Heart right ventricle (tissue), 16 donors: ENCODE measurements around the gene G6PD. TPM values are rescaled to one million over a fixed set of nuclear protein-coding genes. Genes with fewer than 3 reads are reported as not detected.
A peak's percentile ranks its signal among the peaks of the same experiment; 100 is the strongest.

Experiments used
- ATAC-seq, 8 donors: fragments of 200-7000 bp; cut with Tn5 transposase; one replicate each; pipeline ENCODE4 v1.9.1; 2020; ENCODE audit warnings: mild to moderate bottlenecking in 8 of 8, moderate library complexity in 8 of 8, moderate number of reproducible peaks in 1 of 8
- DNase-seq, 2 donors: peaks; one replicate each; pipeline ENCODE4 v3.0.0-alpha.2; 2020
- H3K27ac ChIP-seq, 10 donors: fragments of 200-600 bp; sonication (generic) in 2 of 10; one replicate each; pipeline versions ENCODE4 v1.5.0 to v1.8.0; 2020 to 2022; ENCODE audit warnings: mild to moderate bottlenecking in 3 of 10
- H3K27me3 ChIP-seq, 7 donors: fragments of 200-600 bp; one replicate each; pipeline ENCODE4 v1.8.0; 2021 to 2022; ENCODE audit warnings: mild to moderate bottlenecking in 2 of 7
- H3K36me3 ChIP-seq, 9 donors: fragments of 200-600 bp; sonication (generic) in 1 of 9; one replicate each; pipeline versions ENCODE4 v1.5.0 to v1.8.0; 2020 to 2022; ENCODE audit warnings: mild to moderate bottlenecking in 2 of 9
- H3K4me1 ChIP-seq, 9 donors: fragments of 200-600 bp; sonication (generic) in 1 of 9; one replicate each; pipeline versions ENCODE4 v1.5.0 to v1.8.0; 2020 to 2022; ENCODE audit warnings: mild to moderate bottlenecking in 4 of 9
- H3K4me3 ChIP-seq, 10 donors: fragments of 200-600 bp; sonication (generic) in 2 of 10; one replicate each; pipeline versions ENCODE4 v1.5.0 to v1.8.0; 2020 to 2022; ENCODE audit warnings: mild to moderate bottlenecking in 7 of 10, moderate library complexity in 2 of 10
- H3K9me3 ChIP-seq, 11 donors: fragments of 200-600 bp in 10 of 11; sonication (generic) in 2 of 11; one replicate each; pipeline versions ENCODE4 v1.5.0 to v1.8.0; 2013 to 2022; ENCODE audit warnings: mild to moderate bottlenecking in 2 of 11, control low read depth in 1 of 11, moderate library complexity in 1 of 11
- WGBS, 2 donors: extraction: QIAGEN DNeasy Blood & Tissue Kit; methylation state at CpG; one replicate each; pipeline ENCODE4 v1.1.7; 2013; ENCODE audit warnings: inconsistent platforms in 1 of 2; 5-methylcytosine and 5-hydroxymethylcytosine counted together
- intact Hi-C, 10 donors: fragments of 100-400 bp; cut with DNase I; formaldehyde crosslinking; loops; one replicate each; pipeline versions ENCODE4 v1.11.1 to v1.14.2; 2022
- polyA plus RNA-seq, 2 donors: library from polyadenylated mRNA; stranded (reverse); fragments of 200-250 nt; gene quantifications; one replicate each; pipeline ENCODE4 v1.2.3, GENCODE V29; 2013
- total RNA-seq, 10 donors: library from RNA; stranded (reverse); fragmentation: NEBNext Ultra II Directional in 3 of 10; extraction: Animal tissue kit (Norgen Biotek cat#: 25700) in 3 of 10; gene quantifications; one replicate each; pipeline versions ENCODE4 v1.2.1 to v1.2.4, GENCODE V29; 2021 to 2023
- TF ChIP-seq, protein P1 (sequence below), 9 donors: fragments of 200-600 bp; sonication (generic) in 2 of 9; IDR thresholded peaks; one replicate each; pipeline versions ENCODE4 v1.5.0 to v1.8.0; 2021 to 2022; ENCODE audit warnings: antibody characterized with exemption in 9 of 9, mild to moderate bottlenecking in 5 of 9, moderate library complexity in 1 of 9
- donor health status: Arrhythmogenic right ventricular cardiomyopathy.
- donor health status: ischemic (EF 13 %, LVEDD 7.1; RV severe dilation, severe dysfunction).
- donor health status: healthy with polysubstance abuse.
- donor health status: DM: no; HTN: yes; CAD: no.
- donor health status: DM: no; HTN: no; CAD: no.
- donor health status: ischemic (EF 25% LVEDD 6.9; RV normal size, moderate dysfunction).
- donor health status: ischemic (EF 25% LVEDD 5.7; RV mildly dilated, moderate dysfunction).
- donor health status: healthy.
- donor health status: DM: yes; HTN: yes; CAD: no.
- donor health status: Ischemic cardiomyopathy.
- donor health status: ischemic (EF 35%, LVEDD 5.7; RV mildly dilated, moderate dysfunction).
- donor health status: nonischemic (EF 11% LVEDD 7.7; RV severe dilation, severe dysfunction).
- donor health status: DM: yes; HTN: yes; CAD: no.
- donor health status: PGD.
- donor health status: ischemic (EF 29% LVEDD 5.4; RV normal size, mild dysfunction).
- donor health status: nonischemic (EF 23%, LVEDD 6.1; RV moderate dilation, normal function).

G6PD gene
- total and polyA plus RNA-seq, 12 donors: 5.0 to 20.9 (median 9.7) TPM

DNA sequence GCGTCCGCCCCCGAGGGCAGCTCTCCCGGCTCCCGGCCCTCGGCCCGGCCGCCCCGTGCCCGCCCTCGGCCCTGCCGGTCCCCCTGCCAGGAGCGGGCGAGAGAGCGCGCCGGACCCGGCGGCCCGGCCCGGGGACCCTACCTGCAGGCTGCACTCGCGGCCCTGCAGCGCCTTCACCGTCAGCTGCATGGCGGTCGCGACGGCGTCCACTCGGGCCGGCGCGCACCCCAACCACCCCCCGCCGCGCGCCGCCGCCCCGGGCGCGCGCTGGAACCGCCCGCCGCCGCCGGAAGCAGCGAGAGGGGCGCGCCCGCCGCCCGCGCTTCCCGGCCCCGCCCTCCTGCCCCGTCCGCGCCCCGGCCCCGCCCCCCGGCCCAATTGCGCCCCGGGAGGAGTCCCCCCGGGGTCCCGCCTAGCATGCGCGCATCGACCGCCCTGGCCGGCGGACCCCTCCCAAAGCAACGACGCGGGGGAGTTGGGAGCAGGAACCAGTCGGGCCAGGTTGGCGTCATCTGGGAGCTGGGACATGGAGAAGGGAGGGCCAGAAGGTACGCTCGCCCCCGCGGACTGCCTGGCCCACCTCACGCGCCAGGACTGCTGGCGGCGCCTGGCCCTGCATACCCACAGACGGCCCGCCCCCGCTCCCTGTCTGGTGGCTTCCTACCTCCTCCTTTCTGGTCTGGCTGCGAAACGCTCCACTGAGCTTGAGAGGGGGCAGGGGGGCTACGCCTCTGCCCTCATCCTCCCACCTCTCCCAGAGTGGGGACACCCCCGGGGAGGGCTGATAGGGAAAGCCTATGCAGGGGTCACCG, 60.0 kb downstream of the G6PD start, which contains the start of gene UBL4A:
TSS of gene UBL4A (minus strand) at position 220 of the 812 bp plus-strand sequence. CDS start at position 189, 31 bp downstream.
- DNase-seq (peak; percentile 47 to 65), ATAC-seq (peak; percentile 29 to 62 (median 46))
- H3K9me3 ChIP-seq: peaks cover 0 to 5% (median 0%) of the 10 kb centered on the region in 11 donors
- intact Hi-C loops: no loop called here
- H3K4me1 ChIP-seq: peaks cover 0 to 39% (median 27%) of the 10 kb centered on the region in 9 donors
- H3K4me3 ChIP-seq: peak within 1 kb of the TSS; percentile 53 to 85 (median 67)
- TF ChIP-seq, protein P1, sequence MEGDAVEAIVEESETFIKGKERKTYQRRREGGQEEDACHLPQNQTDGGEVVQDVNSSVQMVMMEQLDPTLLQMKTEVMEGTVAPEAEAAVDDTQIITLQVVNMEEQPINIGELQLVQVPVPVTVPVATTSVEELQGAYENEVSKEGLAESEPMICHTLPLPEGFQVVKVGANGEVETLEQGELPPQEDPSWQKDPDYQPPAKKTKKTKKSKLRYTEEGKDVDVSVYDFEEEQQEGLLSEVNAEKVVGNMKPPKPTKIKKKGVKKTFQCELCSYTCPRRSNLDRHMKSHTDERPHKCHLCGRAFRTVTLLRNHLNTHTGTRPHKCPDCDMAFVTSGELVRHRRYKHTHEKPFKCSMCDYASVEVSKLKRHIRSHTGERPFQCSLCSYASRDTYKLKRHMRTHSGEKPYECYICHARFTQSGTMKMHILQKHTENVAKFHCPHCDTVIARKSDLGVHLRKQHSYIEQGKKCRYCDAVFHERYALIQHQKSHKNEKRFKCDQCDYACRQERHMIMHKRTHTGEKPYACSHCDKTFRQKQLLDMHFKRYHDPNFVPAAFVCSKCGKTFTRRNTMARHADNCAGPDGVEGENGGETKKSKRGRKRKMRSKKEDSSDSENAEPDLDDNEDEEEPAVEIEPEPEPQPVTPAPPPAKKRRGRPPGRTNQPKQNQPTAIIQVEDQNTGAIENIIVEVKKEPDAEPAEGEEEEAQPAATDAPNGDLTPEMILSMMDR (IDR thresholded peaks at IDR 0.05): no peak
- WGBS, 2 donors: 0% methylated on average over 11 to 59 of the region's 95 CpGs
- H3K27me3 ChIP-seq: no peaks in the 10 kb centered on the region
- peak within 1 kb of the TSS; percentile 81 to 95 (median 89) for H3K27ac ChIP-seq
- H3K36me3 ChIP-seq: peaks cover 0 to 25% (median 0%) of the 10 kb centered on the region in 9 donors

DNA sequence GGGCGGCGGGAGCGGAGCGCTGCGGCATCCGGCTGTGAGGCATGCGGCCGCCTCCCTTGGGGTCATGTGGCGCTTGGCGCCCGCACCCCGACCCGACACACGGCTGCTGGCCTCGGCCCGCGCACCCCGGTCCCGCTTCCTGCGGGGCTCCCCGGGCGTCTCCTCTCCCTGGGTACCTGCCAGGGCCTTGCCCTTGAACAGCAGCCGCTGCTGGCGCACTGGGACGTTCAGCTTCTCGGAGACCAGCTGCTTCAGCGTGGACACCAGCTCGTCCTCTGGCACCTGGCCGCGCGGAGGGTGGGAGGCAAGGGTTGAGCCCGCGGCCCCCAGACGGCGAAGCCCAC, 60.6 kb downstream of the G6PD start:
- Histone ChIP-seq H3K27ac (peak overlapping the region; percentile 81 to 95 (median 89)), H3K36me3 (peaks cover 0 to 25% (median 0%) of the 10 kb centered on the region in 9 donors), H3K27me3 (no peaks in the 10 kb centered on the region), H3K4me1 (peaks cover 0 to 39% (median 27%) of the 10 kb centered on the region in 9 donors), H3K4me3 (peak overlapping the region; percentile 53 to 85 (median 67)), H3K9me3 (peaks cover 0 to 5% (median 0%) of the 10 kb centered on the region in 11 donors)
- ATAC-seq: peak in 1 of 8 donors; percentile 4
- WGBS, 2 donors: 0 to 1% methylated on average over 21 to 35 of the region's 35 CpGs
- TF ChIP-seq, protein P1 (IDR thresholded peaks at IDR 0.05): no peak
- intact Hi-C loops: no loop called here
- peak; percentile 31 to 44 for DNase-seq

DNA sequence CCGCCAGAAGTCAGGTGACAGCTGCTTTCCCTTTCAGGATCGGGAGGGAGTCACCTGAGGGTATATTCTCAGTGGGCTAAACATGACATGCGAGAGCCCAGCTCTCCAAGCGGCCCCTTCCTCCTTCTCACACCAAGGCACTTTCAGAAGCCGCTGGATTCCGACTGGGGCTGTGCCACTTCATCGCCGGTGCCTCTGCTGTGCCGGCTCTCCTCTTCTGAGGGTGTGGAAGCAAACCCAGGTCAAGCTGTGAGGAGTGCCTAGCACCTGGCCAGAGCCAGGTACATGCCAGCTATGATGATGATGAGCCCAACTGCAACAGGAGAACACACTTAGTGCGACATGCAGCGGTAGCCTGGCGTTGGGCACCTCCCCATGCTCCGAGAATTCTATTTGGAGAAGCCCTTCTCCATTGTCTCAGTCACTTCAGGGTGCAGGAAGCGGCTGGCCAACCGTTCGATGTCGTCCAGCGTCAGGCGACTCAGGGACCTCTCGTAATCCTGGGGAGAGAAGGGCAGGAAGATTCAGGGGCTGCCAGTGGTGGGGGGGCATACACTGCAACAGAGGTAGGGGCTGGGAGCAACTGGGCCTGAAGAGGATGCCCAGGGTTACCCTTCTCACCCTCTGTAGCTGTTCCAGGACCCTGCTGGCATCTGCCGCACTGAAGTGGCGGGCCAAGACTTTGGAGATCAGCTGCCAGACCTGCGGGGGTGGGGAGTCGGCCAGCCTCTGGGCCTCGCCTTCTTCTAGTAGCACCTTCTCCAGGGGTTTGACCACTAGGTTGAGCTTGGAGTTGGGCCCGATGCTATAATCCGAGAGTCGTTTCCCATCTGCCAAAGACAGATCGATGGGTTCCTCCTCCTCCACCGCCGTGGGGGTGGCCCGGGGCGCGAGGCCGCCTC, 61.2 kb downstream of the G6PD start:
- intact Hi-C loops: no loop called here
- ATAC-seq (no peak), DNase-seq (no peak)
- H3K4me3 ChIP-seq: peak overlapping the region; percentile 53 to 85 (median 67)
- 34 to 35% methylated on average over 31 to 35 of the region's 35 CpGs for WGBS, 2 donors
- H3K27ac ChIP-seq: peak overlapping the region; percentile 81 to 95 (median 89)
- TF ChIP-seq, protein P1 (IDR thresholded peaks at IDR 0.05): no peak
- H3K9me3 ChIP-seq: peaks cover 0 to under 1% (median 0%) of the 10 kb centered on the region in 11 donors
- peaks cover 0 to 25% (median 0%) of the 10 kb centered on the region in 9 donors for H3K36me3 ChIP-seq
- H3K27me3 ChIP-seq: no peaks in the 10 kb centered on the region
- H3K4me1 ChIP-seq: peaks cover 0 to 39% (median 27%) of the 10 kb centered on the region in 9 donors
